PC-9 (cell line): ENCODE measurements around the gene PSMB3. TPM values are rescaled to one million over a fixed set of nuclear protein-coding genes. Genes with fewer than 3 reads are reported as not detected.

Experiments
- BruUV-seq: library from RNA; stranded (reverse); fragments of 400-500 nt; replicated peaks from 2 replicates; lab custom pipeline; 2021; lab: Mats Ljungman, UMichigan
- CTCF ChIA-PET: fragments of 300-600 bp; sonication (Branson Sonifier 250); formaldehyde crosslinking; loops from one replicate; lab custom pipeline; 2022; ENCODE audit warnings: antibody characterized with exemption; lab: Charles Lee
- POLR2A ChIA-PET: fragments of 300-600 bp; sonication (Branson Sonifier 250); formaldehyde crosslinking; loops from one replicate; lab custom pipeline; 2022; ENCODE audit warnings: antibody characterized with exemption; ENCODE audit not compliant: unreplicated experiment; lab: Charles Lee
- DNase-seq, 2 experiments: peaks; one replicate each; pipeline versions ENCODE4 v3.0.0 to v3.0.0-alpha.2; 2015 to 2022; ENCODE audit warnings: mixed read lengths in 1 of 2
- H2AFZ ChIP-seq: fragments of 200-600 bp; sonication (generic); 2 replicates; pipeline ENCODE4 v1.8.1; 2017; ENCODE audit warnings: antibody characterized with exemption
- H3F3A ChIP-seq: fragments of 200-600 bp; sonication (generic); 2 replicates; pipeline ENCODE4 v1.8.1; 2017; ENCODE audit warnings: antibody characterized with exemption, mild to moderate bottlenecking, low read depth; ENCODE audit not compliant: insufficient read depth
- H3K27ac ChIP-seq: fragments of 200-600 bp; sonication (generic); 2 replicates; pipeline ENCODE4 v1.6.1; 2016; ENCODE audit warnings: mixed run types
- H3K27me3 ChIP-seq: fragments of 200-600 bp; sonication (generic); 2 replicates; pipeline ENCODE4 v1.6.1; 2016; ENCODE audit warnings: low read depth, mixed run types; ENCODE audit not compliant: insufficient read depth
- H3K36me3 ChIP-seq: fragments of 200-600 bp; sonication (generic); 2 replicates; pipeline ENCODE4 v1.6.1; 2016; ENCODE audit warnings: low read depth, mixed run types
- H3K4me1 ChIP-seq: fragments of 200-600 bp; sonication (generic); replicated peaks from 2 replicates; pipeline ENCODE4 v1.6.1; 2016; ENCODE audit warnings: mixed run types; ENCODE audit not compliant: insufficient read depth
- H3K4me2 ChIP-seq: fragments of 200-600 bp; sonication (generic); 2 replicates; pipeline ENCODE4 v1.6.1; 2017; ENCODE audit warnings: mixed run types
- H3K4me3 ChIP-seq: fragments of 200-600 bp; sonication (generic); 2 replicates; pipeline ENCODE4 v1.6.1; 2016; ENCODE audit warnings: mixed run types
- H3K79me2 ChIP-seq: fragments of 200-600 bp; sonication (generic); 2 replicates; pipeline ENCODE4 v1.6.1; 2017; ENCODE audit warnings: low read depth, mixed run types
- H3K9me2 ChIP-seq: fragments of 200-600 bp; sonication (generic); 2 replicates; pipeline ENCODE4 v1.8.1; 2017; ENCODE audit warnings: mild to moderate bottlenecking; ENCODE audit not compliant: insufficient read depth
- H3K9me3 ChIP-seq: fragments of 200-600 bp; sonication (generic); 2 replicates; pipeline ENCODE4 v1.8.1; 2016; ENCODE audit warnings: low read depth; ENCODE audit not compliant: insufficient read depth
- H4K20me1 ChIP-seq: fragments of 200-600 bp; sonication (generic); 2 replicates; pipeline ENCODE4 v1.8.1; 2017; ENCODE audit not compliant: insufficient read depth
- CTCF ChIP-seq: fragments of 200-600 bp; sonication (generic); conservative IDR thresholded peaks from 2 replicates; pipeline ENCODE4 v1.6.1; 2017; ENCODE audit warnings: mixed run types, antibody characterized with exemption, mild to moderate bottlenecking, moderate library complexity
- EZH2 ChIP-seq: fragments of 200-600 bp; sonication (generic); IDR thresholded peaks from 2 replicates; pipeline ENCODE4 v1.8.0; 2017; ENCODE audit warnings: antibody characterized with exemption, low read depth
- intact Hi-C: fragments of 100-400 bp; cut with micrococcal nuclease; formaldehyde crosslinking; loops from one replicate; pipeline ENCODE4 v1.10.0; 2022; ENCODE audit not compliant: unreplicated experiment
- total RNA-seq: library from RNA; stranded (reverse); gene quantifications from 2 replicates; pipeline ENCODE4 v1.2.3, GENCODE V29; 2021

The PSMB3 gene
- total RNA-seq, 1 experiment from 2014 or later, result 262 TPM

- Histone ChIP-seq H3K27ac (no peak overlapping the region), H3K4me1 (no peaks in the 10 kb centered on the region), H3K27me3 (no peaks in the 10 kb centered on the region), H3K9me2 (no peaks in the 10 kb centered on the region), H3F3A (peaks cover 12% of the 10 kb centered on the region; the same call in 1 of the 2 replicates), H3K79me2 (peaks cover 6% of the 10 kb centered on the region; the same call in 1 of the 2 replicates), H2AFZ (no peak overlapping the region), H4K20me1 (peaks cover 14% of the 10 kb centered on the region; the same call in 1 of the 2 replicates), H3K36me3 (peaks cover 21% of the 10 kb centered on the region), H3K9me3 (no peaks in the 10 kb centered on the region), H3K4me3 (no peak overlapping the region), H3K4me2 (no peak overlapping the region)
- DNase-seq, result no peak
- ChIA-PET POLR2A (interaction anchor here (0.7 kb wide), 1 partner anchor 106 kb away, joined by 5 read pairs; no protein-coding TSS in a partner anchor), CTCF (no interaction called here)
- intact Hi-C loops, result no loop called here
- TF ChIP-seq EZH2 (no peak), CTCF (peak; percentile 57)
- no TSS peak for BruUV-seq
Measured at GRCh38 chr17:38761612-38762011, 9.1 kb downstream of the PSMB3 start.

GRCh38 chr17:38762231-38762630 lies 9.7 kb downstream of the PSMB3 start:
- TF ChIP-seq EZH2 (no peak), CTCF (no peak)
- H3K27me3 ChIP-seq, result no peaks in the 10 kb centered on the region

GRCh38 chr17:38766341-38766740 lies 13.8 kb downstream of the PSMB3 start:
- H3K4me2 ChIP-seq, result no peak overlapping the region
- BruUV-seq, result no TSS peak
- no peaks in the 10 kb centered on the region for H3K4me1 ChIP-seq
- H3K9me2 ChIP-seq, result no peaks in the 10 kb centered on the region
- H3K27ac ChIP-seq, result no peak overlapping the region
- H3K36me3 ChIP-seq, result peaks cover 5% of the 10 kb centered on the region; the same call in 1 of the 2 replicates
- no peaks in the 10 kb centered on the region for H3K79me2 ChIP-seq
- H3F3A ChIP-seq, result peaks cover 31% of the 10 kb centered on the region
- DNase-seq, result no peak
- no peaks in the 10 kb centered on the region for H3K27me3 ChIP-seq
- H4K20me1 ChIP-seq, result 0 out of 2 replicates have a peak, but pooled peaks cover 9% of the 10 kb centered on the region
- ChIA-PET POLR2A (no interaction called here), CTCF (no interaction called here)
- H2AFZ ChIP-seq, result no peak overlapping the region
- H3K9me3 ChIP-seq, result no peaks in the 10 kb centered on the region
- intact Hi-C loops, result no loop called here
- no peak overlapping the region for H3K4me3 ChIP-seq
- TF ChIP-seq CTCF (no peak), EZH2 (no peak)

More at GRCh38 chr17:38762231-38762630, 9.7 kb downstream of the PSMB3 start:
- no peak overlapping the region for H3K27ac ChIP-seq
- H3K4me3 ChIP-seq, result no peak overlapping the region
- no peaks in the 10 kb centered on the region for H3K9me3 ChIP-seq
- ChIA-PET CTCF (no interaction called here), POLR2A (interaction anchor here (0.7 kb wide), 1 partner anchor 106 kb away, joined by 5 read pairs; no protein-coding TSS in a partner anchor)
- DNase-seq, result no peak
- BruUV-seq, result no TSS peak
- no peaks in the 10 kb centered on the region for H3K9me2 ChIP-seq
- peaks cover 14% of the 10 kb centered on the region; the same call in 1 of the 2 replicates for H4K20me1 ChIP-seq
- peaks cover 2% of the 10 kb centered on the region; the same call in 1 of the 2 replicates for H3K79me2 ChIP-seq
- H3F3A ChIP-seq, result peaks cover 15% of the 10 kb centered on the region
- intact Hi-C loops, result no loop called here
- H3K4me2 ChIP-seq, result no peak overlapping the region
- no peak overlapping the region for H2AFZ ChIP-seq
- no peaks in the 10 kb centered on the region for H3K4me1 ChIP-seq
- peaks cover 21% of the 10 kb centered on the region for H3K36me3 ChIP-seq
